GM21723 (cell line): Measurements from ENCODE around the gene RAB26.
A peak's percentile ranks its signal among the peaks of the same experiment; 100 is the strongest.

Experiments used
- ATAC-seq: cut with Tn5 transposase; IDR thresholded peaks from one replicate; pipeline ENCODE4 v1.9.1; 2021; ENCODE audit warnings: mild to moderate bottlenecking, moderate library complexity; ENCODE audit not compliant: unreplicated experiment

RAB26 gene

GRCh38 chr16:2142942-2143877 is 5.2 kb upstream of the RAB26 start:
- ATAC-seq = no peak

- no peak for ATAC-seq
Measured at GRCh38 chr16:2143878-2144485, 4.4 kb upstream of the RAB26 start.

GRCh38 chr16:2145843-2146242 is 2.6 kb upstream of the RAB26 start:
- ATAC-seq = no peak

GRCh38 chr16:2147378-2147777 is 1.0 kb upstream of the RAB26 start:
- no peak for ATAC-seq

- ATAC-seq = no peak
Measured at GRCh38 chr16:2148714-2149629, 547 bp downstream of the RAB26 start.

GRCh38 chr16:2149630-2150417 is 1.4 kb downstream of the RAB26 start:
- ATAC-seq = no peak

GRCh38 chr16:2150418-2151187 is 2.2 kb downstream of the RAB26 start:
- ATAC-seq = no peak

GRCh38 chr16:2151188-2152091 is 3.0 kb downstream of the RAB26 start:
- ATAC-seq = no peak

- no peak for ATAC-seq
Measured at GRCh38 chr16:2152695-2153506, 4.5 kb downstream of the RAB26 start.

GRCh38 chr16:2154533-2155090 is 6.2 kb downstream of the RAB26 start:
- no peak for ATAC-seq

- ATAC-seq = peak; percentile 75
Measured at GRCh38 chr16:2155091-2155950, 6.9 kb downstream of the RAB26 start, which contains the start of gene TRAF7. Gene TRAF7, plus strand, starts transcription at chr16:2155782. Its CDS starts 8,139 bp downstream, at chr16:2163921.

- ATAC-seq = no peak
Measured at GRCh38 chr16:2155977-2156848, 7.8 kb downstream of the RAB26 start.

- ATAC-seq = no peak
Measured at GRCh38 chr16:2156849-2157224, 8.4 kb downstream of the RAB26 start.

- ATAC-seq = no peak
Measured at GRCh38 chr16:2157480-2158261, 9.2 kb downstream of the RAB26 start.

GRCh38 chr16:2158262-2158638 is 9.8 kb downstream of the RAB26 start:
- ATAC-seq = no peak
